Left ventricle myocardium inferior (tissue), 1 donor: ENCODE measurements around the gene OR6S1. TPM values are rescaled to one million over a fixed set of nuclear protein-coding genes. Genes with fewer than 3 reads are reported as not detected.

Experiments used
- DNase-seq: peaks from one replicate; pipeline ENCODE4 v3.0.0-alpha.2; 2020
- H3K27ac ChIP-seq: fragments of 200-600 bp; replicated peaks from 2 replicates; pipeline ENCODE4 v1.8.0; 2021
- H3K27me3 ChIP-seq: fragments of 200-600 bp; 2 replicates; pipeline ENCODE4 v1.8.0; 2021; ENCODE audit warnings: low read depth
- H3K36me3 ChIP-seq: fragments of 200-600 bp; 2 replicates; pipeline ENCODE4 v1.8.0; 2021
- H3K4me1 ChIP-seq: fragments of 200-600 bp; 2 replicates; pipeline ENCODE4 v1.8.0; 2021
- H3K4me3 ChIP-seq: fragments of 200-600 bp; 2 replicates; pipeline ENCODE4 v1.8.0; 2021; ENCODE audit warnings: mild to moderate bottlenecking, moderate library complexity
- H3K9me3 ChIP-seq: fragments of 200-600 bp; replicated peaks from 2 replicates; pipeline ENCODE4 v1.8.0; 2021
- CTCF ChIP-seq: fragments of 200-600 bp; IDR thresholded peaks from 2 replicates; pipeline ENCODE4 v1.8.0; 2021; ENCODE audit warnings: antibody characterized with exemption, mild to moderate bottlenecking, borderline replicate concordance
- intact Hi-C: fragments of 100-400 bp; cut with micrococcal nuclease; formaldehyde crosslinking; loops from one replicate; pipeline ENCODE4 v1.11.0; 2022
- total RNA-seq: library from RNA; stranded (reverse); fragmentation: NEBNext Ultra II Directional; extraction: Animal tissue kit (Norgen Biotek cat#: 25700); gene quantifications from one replicate; pipeline ENCODE4 v1.2.1, GENCODE V29; 2021
- donor health status: DM: no; HTN: yes; CAD: no; lungs with severe emphysema.

OR6S1 gene
- total RNA-seq, 1 donor from 2014 or later, result not detected

- Histone ChIP-seq H3K27me3 (peaks cover 98% of the 10 kb centered on the region), H3K4me3 (no peak overlapping the region), H3K4me1 (peaks cover 5% of the 10 kb centered on the region), H3K27ac (no peak overlapping the region), H3K9me3 (no peaks in the 10 kb centered on the region), H3K36me3 (no peaks in the 10 kb centered on the region)
- intact Hi-C loops, result no loop called here
- TF ChIP-seq CTCF, result no peak
- no peak for DNase-seq
These were observed 16.8 kb upstream of the OR6S1 start for GRCh38 chr14:20658246-20658645.

GRCh38 chr14:20657216-20658211 lies 16.0 kb upstream of the OR6S1 start:
- DNase-seq, result no peak
- TF ChIP-seq CTCF, result peak; percentile 11
- intact Hi-C loops, result no loop called here
- peaks cover 98% of the 10 kb centered on the region for H3K27me3 ChIP-seq
- no peaks in the 10 kb centered on the region for H3K9me3 ChIP-seq
- peaks cover 4% of the 10 kb centered on the region for H3K4me1 ChIP-seq
- no peaks in the 10 kb centered on the region for H3K36me3 ChIP-seq
- H3K4me3 ChIP-seq, result no peak overlapping the region
- no peak overlapping the region for H3K27ac ChIP-seq

- no peak for TF ChIP-seq CTCF
- no peaks in the 10 kb centered on the region for H3K9me3 ChIP-seq
- no peak for DNase-seq
- peaks cover 4% of the 10 kb centered on the region for H3K4me1 ChIP-seq
- peaks cover 98% of the 10 kb centered on the region for H3K27me3 ChIP-seq
- intact Hi-C loops, result no loop called here
- H3K4me3 ChIP-seq, result no peak overlapping the region
- no peaks in the 10 kb centered on the region for H3K36me3 ChIP-seq
- no peak overlapping the region for H3K27ac ChIP-seq
These were observed 14.8 kb upstream of the OR6S1 start for GRCh38 chr14:20656274-20656673.

GRCh38 chr14:20655851-20656250 lies 14.4 kb upstream of the OR6S1 start:
- Histone ChIP-seq H3K4me3 (no peak overlapping the region), H3K9me3 (no peaks in the 10 kb centered on the region), H3K36me3 (no peaks in the 10 kb centered on the region), H3K27me3 (peaks cover 98% of the 10 kb centered on the region), H3K4me1 (peaks cover 4% of the 10 kb centered on the region), H3K27ac (no peak overlapping the region)
- intact Hi-C loops, result no loop called here
- DNase-seq, result no peak
- no peak for TF ChIP-seq CTCF

GRCh38 chr14:20652996-20653975 lies 11.8 kb upstream of the OR6S1 start:
- no peak for DNase-seq
- H3K9me3 ChIP-seq, result no peaks in the 10 kb centered on the region
- H3K4me3 ChIP-seq, result no peak overlapping the region
- intact Hi-C loops, result no loop called here
- H3K27me3 ChIP-seq, result peaks cover 95% of the 10 kb centered on the region
- peaks cover 4% of the 10 kb centered on the region for H3K4me1 ChIP-seq
- no peaks in the 10 kb centered on the region for H3K36me3 ChIP-seq
- H3K27ac ChIP-seq, result no peak overlapping the region
- no peak for TF ChIP-seq CTCF
